Spleen (tissue), 7 donors: ENCODE measurements around the gene GALNT18.

Source experiments
- CTCF ChIP-seq, 11 experiments: fragments of 200-600 bp in 7 of 11; fragments of 450-650 bp in 4 of 11; sonication (generic) in 4 of 11; IDR thresholded peaks in 8 of 11; conservative IDR thresholded peaks in 3 of 11; 1 replicate in 7 of 11; 2 replicates in 4 of 11; pipeline versions ENCODE4 v1.4.0 to v1.8.0; 2016 to 2021; ENCODE audit warnings: antibody characterized with exemption in 11 of 11, inconsistent platforms in 4 of 11, mild to moderate bottlenecking in 1 of 11
- POLR2A ChIP-seq, 3 donors: fragments of 450-650 bp; IDR thresholded peaks; one replicate each; pipeline ENCODE4 v1.5.1; 2017; ENCODE audit warnings: antibody characterized with exemption in 3 of 3, mild to moderate bottlenecking in 1 of 3
- POLR2AphosphoS5 ChIP-seq, 3 donors: sonication (generic); formaldehyde crosslinking; IDR thresholded peaks; one replicate each; pipeline ENCODE4 v1.5.1; 2017; ENCODE audit warnings: antibody characterized with exemption in 3 of 3
- donor health status: DM: no; HTN: no; CAD: no; lungs with moderate emphysema.
- donor health status: DM: no; HTN: no; CAD: no.
- donor health status: DM: no; HTN: no; CAD: no.

- TF ChIP-seq CTCF (IDR thresholded peaks at IDR 0.05 in 8 of 11, conservative IDR thresholded peaks at IDR 0.05 in 3 of 11) (no peak), POLR2A (IDR thresholded peaks at IDR 0.05) (no peak), POLR2AphosphoS5 (IDR thresholded peaks at IDR 0.05) (no peak)
These were observed 108.4 kb downstream of the GALNT18 start for GRCh38 chr11:11513422-11513821.
